M059J (cell line): Measurements from ENCODE around the gene PDE4D. TPM values are rescaled to one million over a fixed set of nuclear protein-coding genes. Genes with fewer than 3 reads are reported as not detected.
A peak's percentile ranks its signal among the peaks of the same experiment; 100 is the strongest.
"Not testable (repeated sequence)": the region's sequence is repeated elsewhere in the genome, so short reads cannot be mapped to it uniquely, and the experiment has no call there.

ENCODE experiments used
- DNase-seq: peaks from one replicate; pipeline ENCODE4 v3.0.0-alpha.2; 2012; ENCODE audit warnings: low read depth
- total RNA-seq: library from RNA; depleted of rRNA; stranded (reverse); fragments of >200 nt; shearing (Covaris generic); gene quantifications from 2 replicates; pipeline ENCODE4 v1.2.3, GENCODE V29; 2014

Gene PDE4D
- total RNA-seq, 1 experiment from 2014 or later, result 14.9 TPM

- peak; percentile 15 for DNase-seq
These were observed 921.2 kb downstream of the PDE4D start for GRCh38 chr5:58972301-58972700.

GRCh38 chr5:58970766-58971165 lies 922.8 kb downstream of the PDE4D start:
- no peak for DNase-seq

- DNase-seq, result no peak
These were observed 923.7 kb downstream of the PDE4D start for GRCh38 chr5:58969795-58970194.

GRCh38 chr5:58969253-58969652 lies 924.3 kb downstream of the PDE4D start:
- DNase-seq, result no peak

- DNase-seq, result no peak
These were observed 925.2 kb downstream of the PDE4D start for GRCh38 chr5:58968350-58968749.

- no peak for DNase-seq
These were observed 925.8 kb downstream of the PDE4D start for GRCh38 chr5:58967597-58968281.

GRCh38 chr5:58965677-58966414 lies 927.7 kb downstream of the PDE4D start:
- DNase-seq, result no peak

GRCh38 chr5:58963821-58964220 lies 929.7 kb downstream of the PDE4D start:
- no peak for DNase-seq

- no peak for DNase-seq
These were observed 930.2 kb downstream of the PDE4D start for GRCh38 chr5:58963361-58963760.

GRCh38 chr5:58961631-58962280 lies 931.8 kb downstream of the PDE4D start:
- no peak for DNase-seq

GRCh38 chr5:58958701-58959100 lies 934.8 kb downstream of the PDE4D start:
- no peak for DNase-seq

GRCh38 chr5:58953218-58953617 lies 940.3 kb downstream of the PDE4D start:
- DNase-seq, result not testable (repeated sequence)

- DNase-seq, result no peak
These were observed 943.3 kb downstream of the PDE4D start for GRCh38 chr5:58950224-58950623.

- DNase-seq, result no peak
These were observed 947.3 kb downstream of the PDE4D start for GRCh38 chr5:58946230-58946629.

GRCh38 chr5:58944221-58944620 lies 949.3 kb downstream of the PDE4D start:
- DNase-seq, result peak; percentile 14

- peak; percentile 37 for DNase-seq
These were observed 953.1 kb downstream of the PDE4D start for GRCh38 chr5:58940446-58940845.

- DNase-seq, result no peak
These were observed 953.9 kb downstream of the PDE4D start for GRCh38 chr5:58939664-58940063.

GRCh38 chr5:58938563-58939424 lies 954.7 kb downstream of the PDE4D start:
- DNase-seq, result no peak

- no peak for DNase-seq
These were observed 956.4 kb downstream of the PDE4D start for GRCh38 chr5:58937031-58937681.

- no peak for DNase-seq
These were observed 958.9 kb downstream of the PDE4D start for GRCh38 chr5:58934629-58935097.
